Activated CD4-positive, CD25-positive, alpha-beta regulatory T cell treated with anti-CD3 and anti-CD28 coated beads, Interleukin-2, amount 50 U/mL, for 16 hours (primary cell): Measurements from ENCODE around the gene CA14.
"Not testable (repeated sequence)": the region's sequence is repeated elsewhere in the genome, so short reads cannot be mapped to it uniquely, and the experiment has no call there.

Experiments used
- DNase-seq: peaks from one replicate; pipeline ENCODE4 v3.0.0-alpha.2; 2020; ENCODE audit warnings: low read depth, low spot score

CA14 gene

DNA sequence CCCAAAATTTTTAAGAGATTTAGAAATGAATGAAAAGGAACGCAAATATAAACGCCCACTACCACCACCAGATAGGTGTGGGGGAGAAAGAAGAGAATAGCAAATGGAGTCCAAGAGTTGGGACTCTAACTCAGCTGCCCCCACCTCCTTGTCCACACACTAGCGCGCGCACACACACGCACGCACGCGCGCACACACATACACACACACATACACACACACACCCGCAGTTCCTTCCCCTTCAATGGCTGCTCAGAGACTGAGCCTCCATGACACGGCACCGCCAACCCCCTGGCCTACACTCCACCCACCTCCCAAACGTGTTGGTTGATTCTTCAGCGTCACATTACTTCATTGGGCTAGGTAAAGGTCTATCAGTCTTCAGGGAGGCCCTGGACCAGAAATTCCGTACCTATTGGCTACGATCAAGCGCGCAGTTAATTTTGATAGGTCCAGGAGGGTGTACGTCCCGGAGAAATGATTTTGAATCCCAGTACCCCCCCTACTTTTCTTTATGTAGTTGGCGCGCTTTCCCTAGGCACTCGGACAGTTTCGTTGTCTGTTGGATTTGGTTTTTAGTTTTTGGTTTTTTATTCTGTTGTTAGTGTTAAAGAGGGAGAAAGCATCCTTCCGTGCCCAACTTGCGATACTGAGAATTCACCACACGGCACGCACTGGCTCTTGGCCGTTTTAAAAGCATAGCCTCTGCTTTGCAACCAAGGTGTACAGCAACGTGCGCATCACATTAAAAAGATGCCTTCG lies 21.5 kb upstream of the CA14 start, which contains the start of gene ANP32E:
TSS of gene ANP32E (minus strand) at position 261 of the 762 bp plus-strand sequence. CDS start 326 bp downstream, outside the sequence.
- peak; percentile 90 for DNase-seq

DNA sequence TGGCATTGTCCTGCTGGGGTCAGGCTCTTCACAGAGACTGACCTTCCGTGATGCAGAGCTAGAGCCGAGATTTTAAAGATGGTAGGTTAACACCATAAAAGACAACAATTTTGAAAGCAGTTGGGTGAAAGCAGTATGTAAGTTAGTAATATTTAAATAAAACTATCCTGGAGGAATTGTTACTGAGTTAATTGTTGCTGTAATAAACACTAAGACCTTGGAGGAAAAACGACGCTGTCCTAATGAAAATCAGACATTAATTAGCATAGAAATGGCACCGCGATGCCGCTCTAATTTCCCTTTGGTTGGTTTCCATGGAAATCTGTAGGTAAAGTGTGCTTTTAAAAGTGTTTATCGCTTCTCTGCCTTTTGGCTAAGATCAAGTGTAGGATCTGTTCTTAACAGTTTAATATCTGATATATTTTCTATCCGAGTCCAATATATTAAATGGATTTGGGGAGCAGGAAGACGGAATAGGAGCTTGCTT lies 20.9 kb upstream of the CA14 start:
- DNase-seq: no peak

DNA sequence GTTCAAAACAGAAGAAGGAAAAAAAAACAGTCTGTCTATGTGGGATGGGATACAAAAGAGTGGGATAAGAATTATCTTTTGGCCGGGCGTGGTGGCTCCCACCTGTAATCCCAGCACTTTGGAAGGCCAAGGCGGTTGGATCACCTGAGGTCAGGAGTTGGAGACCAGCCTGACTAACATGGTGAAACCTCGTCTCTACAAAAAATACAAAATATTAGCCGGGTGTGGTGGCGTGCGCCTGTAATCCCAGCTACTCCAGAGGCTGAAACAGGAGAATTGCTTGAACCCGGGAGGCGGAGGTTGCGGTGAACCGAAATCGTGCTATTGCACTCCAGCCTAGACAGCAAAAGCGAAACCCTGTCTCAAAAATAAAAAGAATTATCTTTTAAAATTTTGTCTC lies 20.4 kb upstream of the CA14 start:
- not testable (repeated sequence) for DNase-seq

- DNase-seq: no peak
Measured at GRCh38 chr1:150237746-150238145, 19.8 kb upstream of the CA14 start.

DNA sequence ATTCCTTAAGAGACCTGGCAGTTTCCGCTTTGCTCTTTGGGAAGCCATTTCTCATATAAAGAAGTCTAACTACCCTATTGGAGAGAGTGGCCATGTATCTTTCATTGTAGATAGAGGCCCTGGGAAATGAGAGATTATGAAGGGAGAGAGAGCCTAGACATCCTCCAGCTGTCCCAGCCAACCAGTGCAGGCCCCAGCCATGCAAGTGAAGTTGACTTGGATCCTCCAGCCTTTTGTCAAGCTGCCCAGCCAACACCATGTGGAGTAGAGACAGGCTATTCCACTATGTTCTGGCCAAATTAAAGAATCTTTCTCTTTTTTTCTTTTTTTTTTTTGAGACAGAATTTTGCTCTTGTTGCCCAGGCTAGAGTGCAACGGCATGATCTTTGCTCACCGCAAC lies 14.6 kb upstream of the CA14 start:
- DNase-seq: no peak

DNA sequence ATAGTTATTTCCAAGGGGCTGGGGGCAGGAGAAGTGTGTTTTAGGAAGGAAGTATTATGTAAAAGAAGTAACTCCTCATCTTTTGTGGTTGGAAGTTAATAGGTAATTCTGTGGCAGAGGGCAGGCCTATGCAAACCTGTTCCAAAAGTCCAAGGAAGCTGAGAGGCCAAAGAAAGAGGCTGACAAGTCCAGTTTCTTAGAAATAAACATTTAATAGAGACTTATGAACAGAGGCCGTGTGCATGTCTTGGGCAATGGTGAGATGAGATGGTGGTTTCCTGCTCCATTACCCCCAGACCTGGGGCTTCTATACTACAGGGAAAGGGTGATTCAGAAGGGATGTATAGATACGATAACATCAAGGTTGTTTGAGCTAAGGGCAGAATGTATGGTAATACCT lies 7.6 kb upstream of the CA14 start:
- no peak for DNase-seq

- no peak for DNase-seq
Measured at GRCh38 chr1:150256198-150256553, 1.4 kb upstream of the CA14 start.

- no peak for DNase-seq
Measured at GRCh38 chr1:150256554-150257341, 826 bp upstream of the CA14 start.

GRCh38 chr1:150259217-150259616 lies 1.6 kb downstream of the CA14 start:
- DNase-seq: no peak

DNA sequence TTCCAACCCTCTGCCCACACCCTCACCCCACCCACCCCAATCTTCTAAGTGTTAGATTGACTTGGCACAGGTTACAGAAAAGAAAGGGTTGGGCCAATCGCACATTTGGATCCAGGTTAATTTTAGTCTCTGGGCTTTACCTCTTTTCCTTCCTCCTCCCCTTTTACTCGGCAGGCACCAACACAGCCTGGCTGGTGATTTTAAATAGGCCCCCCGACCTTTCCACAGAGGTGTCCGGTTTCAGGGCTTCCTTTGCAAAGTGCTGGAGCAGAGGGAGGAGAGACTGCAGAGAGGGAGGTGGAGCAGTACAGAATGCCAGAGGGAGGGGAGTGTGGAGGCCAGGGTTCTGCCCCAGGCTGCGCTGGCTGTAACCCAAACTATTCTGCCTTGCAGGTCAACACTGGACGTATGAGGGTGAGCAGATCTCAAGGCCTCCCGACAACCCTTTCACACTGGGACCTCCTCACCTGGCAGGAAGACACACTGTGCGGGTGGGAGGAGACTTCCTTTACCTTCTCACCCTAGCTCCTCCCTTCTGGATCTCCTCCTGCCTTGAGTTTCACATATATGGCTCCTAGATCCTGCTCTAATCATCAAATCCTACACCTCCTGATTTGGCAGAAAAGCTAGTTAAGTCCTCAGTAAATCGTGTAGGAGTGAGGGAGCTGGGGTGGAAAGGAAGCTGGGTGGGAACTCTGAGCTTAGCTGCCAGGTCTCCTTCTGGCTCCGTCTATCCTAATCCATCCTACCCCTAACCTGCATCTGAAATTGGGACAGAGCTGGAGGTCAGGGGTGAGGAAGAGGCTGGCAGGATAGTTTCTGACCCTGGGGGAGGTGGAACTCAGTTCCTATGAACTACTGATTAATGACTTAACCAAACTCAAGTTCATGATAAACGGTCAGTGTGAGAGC lies 2.4 kb downstream of the CA14 start:
- DNase-seq: no peak

DNA sequence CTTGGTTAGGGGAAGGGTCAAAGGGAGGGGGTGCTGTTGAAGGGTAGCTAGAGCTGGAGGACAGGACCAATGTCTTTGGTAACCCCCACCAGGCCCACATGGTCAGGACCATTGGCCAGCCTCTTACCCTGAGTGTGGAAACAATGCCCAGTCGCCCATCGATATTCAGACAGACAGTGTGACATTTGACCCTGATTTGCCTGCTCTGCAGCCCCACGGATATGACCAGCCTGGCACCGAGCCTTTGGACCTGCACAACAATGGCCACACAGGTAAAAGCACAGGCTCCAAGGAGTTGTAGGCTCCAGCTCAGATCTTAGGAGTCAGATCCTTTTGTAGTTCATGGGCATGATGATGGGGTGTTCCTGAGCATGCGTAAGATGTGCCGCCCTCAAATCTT lies 3.8 kb downstream of the CA14 start:
- DNase-seq: no peak

DNA sequence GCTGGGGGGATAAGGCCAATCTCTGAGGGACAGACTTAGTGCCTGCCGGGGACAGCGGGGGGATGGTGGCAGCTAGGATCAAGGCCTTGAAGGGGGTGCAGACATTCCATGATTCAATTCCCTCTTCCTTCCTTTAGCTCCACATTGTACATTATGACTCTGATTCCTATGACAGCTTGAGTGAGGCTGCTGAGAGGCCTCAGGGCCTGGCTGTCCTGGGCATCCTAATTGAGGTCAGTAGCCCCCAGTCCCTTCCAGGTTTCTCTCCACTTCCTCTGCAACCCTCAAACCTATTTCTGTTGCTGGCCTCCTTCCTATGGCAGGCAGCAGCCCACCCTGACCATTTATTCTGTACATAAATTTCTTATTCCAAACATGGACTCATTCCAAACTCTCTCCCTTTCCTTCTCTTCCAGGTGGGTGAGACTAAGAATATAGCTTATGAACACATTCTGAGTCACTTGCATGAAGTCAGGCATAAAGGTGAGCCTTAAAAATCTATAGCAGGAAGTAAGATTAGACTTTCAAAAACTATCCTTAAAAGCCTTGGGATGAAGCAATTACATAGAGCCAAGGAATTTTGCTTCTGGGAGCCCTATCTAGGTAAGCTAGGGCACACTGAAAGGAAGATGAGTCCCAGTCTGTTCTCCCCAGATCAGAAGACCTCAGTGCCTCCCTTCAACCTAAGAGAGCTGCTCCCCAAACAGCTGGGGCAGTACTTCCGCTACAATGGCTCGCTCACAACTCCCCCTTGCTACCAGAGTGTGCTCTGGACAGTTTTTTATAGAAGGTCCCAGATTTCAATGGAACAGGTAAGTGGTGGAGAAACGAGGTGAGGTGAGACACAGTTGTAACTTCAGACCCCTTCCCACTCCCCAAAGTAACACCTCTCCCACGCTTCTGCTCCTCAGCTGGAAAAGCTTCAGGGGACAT lies 5.1 kb downstream of the CA14 start:
- no peak for DNase-seq

DNA sequence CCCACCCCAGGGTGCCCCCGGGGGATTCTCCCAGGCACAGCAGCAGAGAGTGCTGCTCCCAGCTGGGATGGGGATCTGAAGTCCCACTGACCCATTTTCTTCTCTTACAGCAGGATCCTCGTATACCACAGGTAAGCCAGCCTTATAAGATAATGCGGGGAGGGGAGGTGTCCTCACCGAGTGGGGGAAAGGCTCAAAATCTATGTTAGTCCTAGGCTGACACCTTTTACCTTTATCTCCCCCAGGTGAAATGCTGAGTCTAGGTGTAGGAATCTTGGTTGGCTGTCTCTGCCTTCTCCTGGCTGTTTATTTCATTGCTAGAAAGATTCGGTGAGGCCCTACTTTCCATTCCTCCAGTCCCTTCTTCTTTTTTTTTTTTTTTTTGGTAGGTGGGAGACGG lies 6.0 kb downstream of the CA14 start:
- no peak for DNase-seq

DNA sequence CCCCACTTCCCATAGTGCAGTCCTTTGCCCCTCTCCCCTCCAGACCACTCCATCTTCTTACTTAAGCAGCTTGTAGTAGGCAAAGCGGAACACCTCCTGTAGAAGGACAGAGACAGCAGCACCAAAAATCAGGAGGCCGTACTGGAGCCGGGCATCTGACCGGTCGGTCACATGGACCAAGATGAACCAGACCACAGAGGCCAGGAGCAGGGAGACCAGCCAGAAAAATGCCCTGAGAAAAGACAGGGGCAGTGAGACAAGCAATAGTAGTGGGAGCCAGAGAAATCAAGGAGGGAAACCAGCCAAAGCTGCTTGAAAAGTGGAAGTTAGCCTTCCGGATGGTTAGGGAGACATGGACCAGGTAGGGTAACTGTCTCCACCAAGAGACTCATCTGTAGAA lies 10.3 kb downstream of the CA14 start:
- no peak for DNase-seq

DNA sequence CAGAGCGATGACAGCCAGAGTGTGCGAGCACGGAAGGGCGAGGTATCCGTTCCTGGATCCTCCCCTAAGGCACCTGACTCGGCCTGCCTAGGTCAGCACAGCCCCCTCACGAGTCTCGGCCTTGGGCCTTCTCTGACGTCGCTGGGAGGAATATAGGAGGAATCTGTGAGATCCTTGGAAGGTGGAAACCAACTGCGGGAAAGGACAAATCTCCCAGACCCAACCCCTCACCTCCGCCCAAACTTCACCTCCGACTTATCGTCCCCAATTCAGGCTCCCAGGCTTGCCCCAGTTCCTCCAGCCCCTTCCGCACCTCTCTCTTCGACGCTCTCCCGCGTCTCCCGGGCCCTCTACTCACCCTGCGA lies 10.7 kb downstream of the CA14 start:
- peak; percentile 6 for DNase-seq

DNA sequence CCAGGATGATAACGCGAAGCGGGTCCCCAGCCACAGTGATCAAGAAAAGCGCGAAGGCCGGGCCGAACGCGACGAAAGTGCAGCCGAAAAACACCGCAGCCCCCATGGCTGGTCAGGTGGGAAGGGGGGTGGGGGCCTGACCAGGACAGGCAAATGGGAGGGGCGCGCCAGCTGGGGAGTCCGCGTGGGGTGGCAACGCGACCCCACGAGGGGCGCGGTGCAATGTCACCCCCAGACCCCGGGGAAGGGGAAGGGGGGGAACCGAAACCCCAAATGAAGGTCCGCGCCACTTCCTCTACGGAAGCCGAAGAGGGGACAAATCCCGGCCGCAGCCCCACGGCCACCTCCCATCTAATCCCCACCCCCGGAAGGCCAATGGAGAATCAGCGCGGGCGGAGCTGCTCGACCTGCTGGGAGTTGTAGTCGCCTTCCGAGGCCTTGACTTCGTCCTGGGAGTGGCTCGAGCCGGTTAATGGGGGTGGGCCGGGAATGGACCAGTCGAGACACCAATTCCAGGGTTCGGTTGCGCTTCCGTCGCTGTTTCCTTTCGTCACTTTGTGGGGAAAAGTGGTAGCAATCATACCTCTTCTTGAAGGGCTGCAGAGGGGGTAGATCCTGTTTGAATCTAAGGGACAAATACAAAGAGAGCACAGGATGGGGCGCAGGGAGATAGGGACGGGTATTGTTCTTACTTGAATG lies 11.3 kb downstream of the CA14 start, which contains the start of gene APH1A:
TSS of gene APH1A (minus strand) at position 312 of the 699 bp plus-strand sequence. CDS start at position 106, 206 bp downstream.
- peak; percentile 89 for DNase-seq

DNA sequence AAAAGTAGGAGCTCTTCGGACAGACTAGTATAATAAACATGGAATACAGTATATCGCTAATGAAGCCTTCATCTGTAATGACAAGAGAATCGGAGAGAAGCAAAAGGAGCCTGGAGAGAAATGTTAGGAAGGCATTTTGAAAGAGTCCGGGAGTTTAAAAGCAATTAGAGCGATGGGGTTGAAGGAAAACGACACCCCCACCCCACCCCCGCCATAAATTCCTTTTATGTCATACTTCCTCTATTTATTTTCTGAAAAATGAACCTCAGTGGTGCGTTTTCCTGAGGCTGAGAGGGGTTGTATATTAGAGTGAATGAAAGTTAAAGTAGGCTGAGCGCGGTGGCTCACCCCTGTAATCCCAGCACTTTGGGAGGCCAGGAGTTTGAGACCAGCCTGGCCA lies 11.9 kb downstream of the CA14 start:
- no peak for DNase-seq

DNA sequence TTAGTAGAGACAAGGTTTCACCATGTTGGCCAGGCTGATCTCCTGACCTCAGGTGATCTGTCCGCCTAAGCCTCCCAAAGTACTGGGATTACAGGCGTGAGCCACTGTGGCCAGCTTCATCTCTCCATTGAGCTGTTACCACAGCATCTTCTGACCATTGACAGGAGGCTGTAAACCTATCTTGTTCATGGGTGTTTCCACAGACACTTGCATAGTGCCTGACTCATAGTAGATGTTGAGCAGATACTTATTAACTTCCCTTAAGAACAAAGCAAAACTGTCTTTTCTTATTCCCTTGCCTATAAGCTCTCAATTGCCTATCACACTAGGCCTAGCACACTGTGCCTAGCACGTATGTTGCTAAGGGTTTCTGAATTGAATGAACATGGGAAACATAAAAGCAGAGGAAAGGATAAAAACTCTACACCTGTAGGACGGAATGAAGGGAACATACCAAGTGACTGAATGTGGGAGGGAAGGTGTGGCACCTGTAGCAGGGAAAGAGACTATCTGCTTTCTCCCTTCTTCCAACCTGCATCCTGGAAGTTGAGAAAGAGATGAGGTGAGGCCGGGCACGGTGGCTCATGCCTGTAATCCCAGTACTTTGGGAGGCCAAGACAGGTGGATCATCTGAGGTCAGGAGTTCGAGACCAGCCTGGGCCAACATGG lies 13.9 kb downstream of the CA14 start:
- no peak for DNase-seq

- DNase-seq: no peak
Measured at GRCh38 chr1:150273311-150273710, 15.7 kb downstream of the CA14 start.
